Aorta (tissue), 5 donors: ENCODE measurements around the gene CMBL. TPM values are rescaled to one million over a fixed set of nuclear protein-coding genes. Genes with fewer than 3 reads are reported as not detected.
"Not testable (repeated sequence)": the region's sequence is repeated elsewhere in the genome, so short reads cannot be mapped to it uniquely, and the experiment has no call there.

Experiments
- ATAC-seq: fragments of 200-7000 bp; cut with Tn5 transposase; one replicate; pipeline ENCODE4 v1.9.1; 2022; ENCODE audit warnings: moderate library complexity; ENCODE audit not compliant: low FRiP score
- DNase-seq, 2 donors: peaks; one replicate each; pipeline ENCODE4 v3.0.0-alpha.2; 2020
- H3K27ac ChIP-seq, 2 donors: one replicate each; pipeline ENCODE4 v1.5.1; 2013; ENCODE audit warnings: low read length in 2 of 2, mild to moderate bottlenecking in 2 of 2, moderate library complexity in 2 of 2, control low read depth in 1 of 2, inconsistent platforms in 1 of 2, low read depth in 1 of 2
- H3K27me3 ChIP-seq, 2 donors: one replicate each; pipeline ENCODE4 v1.6.1; 2013; ENCODE audit warnings: control low read depth in 1 of 2, low read length in 1 of 2, mild to moderate bottlenecking in 1 of 2, moderate library complexity in 1 of 2; ENCODE audit not compliant: insufficient read depth in 2 of 2, control insufficient read depth in 1 of 2
- H3K36me3 ChIP-seq, 2 donors: one replicate each; pipeline ENCODE4 v1.6.1; 2013; ENCODE audit warnings: control low read depth in 1 of 2, low read length in 1 of 2, mild to moderate bottlenecking in 1 of 2; ENCODE audit not compliant: insufficient read depth in 2 of 2, control insufficient read depth in 1 of 2
- H3K4me1 ChIP-seq, 2 donors: one replicate each; pipeline ENCODE4 v1.6.1; 2013; ENCODE audit warnings: low read length in 2 of 2, control low read depth in 1 of 2, mild to moderate bottlenecking in 1 of 2, moderate library complexity in 1 of 2; ENCODE audit not compliant: insufficient read depth in 2 of 2, control insufficient read depth in 1 of 2
- H3K4me3 ChIP-seq, 2 donors: one replicate each; pipeline ENCODE4 v1.5.1; 2013; ENCODE audit warnings: low read length in 2 of 2, control low read depth in 1 of 2, mild to moderate bottlenecking in 1 of 2
- H3K9me3 ChIP-seq: one replicate; pipeline ENCODE4 v1.6.1; 2013; ENCODE audit warnings: mild to moderate bottlenecking, low read length; ENCODE audit not compliant: control insufficient read depth
- WGBS, 2 donors: extraction: QIAGEN DNeasy Blood & Tissue Kit; methylation state at CpG; one replicate each; pipeline ENCODE4 v1.1.7; 2013; 5-methylcytosine and 5-hydroxymethylcytosine counted together
- intact Hi-C, 2 donors: fragments of 100-400 bp; cut with DNase I; formaldehyde crosslinking; loops; one replicate each; pipeline versions ENCODE4 v1.14.2 to v1.15.0; 2022
- polyA plus RNA-seq, 2 donors: library from polyadenylated mRNA; stranded (reverse); fragments of 200-250 nt; gene quantifications; one replicate each; pipeline ENCODE4 v1.2.3, GENCODE V29; 2013
- total RNA-seq, 2 donors: library from RNA; stranded (reverse); fragmentation: NEBNext Ultra II Directional; extraction: Animal tissue kit (Norgen Biotek cat#: 25700); gene quantifications; one replicate each; pipeline ENCODE4 v1.2.1, GENCODE V29; 2021
- donor health status: healthy with polysubstance abuse.
- donor health status: Bipolar disorder and iron deficiency.
- donor health status: DM: no; HTN: no; CAD: no.
- donor health status: DM: no; HTN: no; CAD: no.
- donor health status: DM: yes; HTN: yes; CAD: no.

The CMBL gene
- total and polyA plus RNA-seq, 4 donors: 7.5 to 76.4 (median 19.8) TPM

DNA sequence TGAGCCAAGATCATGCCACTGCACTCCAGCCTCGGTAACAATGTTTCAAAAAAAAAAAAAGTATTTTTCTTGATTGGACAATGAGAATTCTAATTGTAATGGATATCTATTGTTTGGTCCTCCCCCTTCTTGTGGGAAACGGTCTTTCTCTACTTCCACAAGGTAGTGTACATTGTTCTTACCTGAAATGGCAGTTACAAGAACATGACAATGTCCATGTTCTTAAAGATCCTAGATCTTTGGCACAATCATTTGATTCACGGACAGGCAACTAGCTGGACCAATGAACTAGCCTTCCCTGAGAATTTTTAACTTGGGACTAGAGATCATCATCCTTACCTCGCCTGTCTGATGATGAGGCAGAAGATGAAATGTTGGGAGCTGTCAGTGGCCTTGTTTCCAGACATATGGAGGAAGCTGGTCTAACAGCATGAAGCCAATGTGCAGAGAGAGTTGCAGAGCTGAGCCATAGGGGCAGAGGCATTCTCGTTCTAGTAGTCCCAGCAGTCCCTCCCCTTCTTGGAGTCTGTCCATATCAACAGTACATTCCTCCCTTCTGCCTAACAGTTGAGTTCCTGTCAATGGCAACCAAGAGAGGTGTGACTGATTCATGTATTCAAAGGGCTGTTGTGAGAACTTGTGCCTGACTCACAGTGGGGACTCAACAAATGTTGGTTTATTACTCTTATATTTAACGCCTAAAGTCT is 43.6 kb upstream of the CMBL start:
- Histone ChIP-seq H3K27me3 (no peaks in the 10 kb centered on the region), H3K9me3 (no peaks in the 10 kb centered on the region), H3K36me3 (no peaks in the 10 kb centered on the region), H3K4me1 (peaks cover 0 to 2% of the 10 kb centered on the region in 2 donors), H3K4me3 (no peak overlapping the region), H3K27ac (peak overlapping the region in 1 of 2 donors; percentile 13)
- intact Hi-C loops: no loop called here
- 78 to 79% methylated on average over 6 of the region's 6 CpGs for WGBS, 2 donors
- no peak for DNase-seq
- ATAC-seq: no peak

DNA sequence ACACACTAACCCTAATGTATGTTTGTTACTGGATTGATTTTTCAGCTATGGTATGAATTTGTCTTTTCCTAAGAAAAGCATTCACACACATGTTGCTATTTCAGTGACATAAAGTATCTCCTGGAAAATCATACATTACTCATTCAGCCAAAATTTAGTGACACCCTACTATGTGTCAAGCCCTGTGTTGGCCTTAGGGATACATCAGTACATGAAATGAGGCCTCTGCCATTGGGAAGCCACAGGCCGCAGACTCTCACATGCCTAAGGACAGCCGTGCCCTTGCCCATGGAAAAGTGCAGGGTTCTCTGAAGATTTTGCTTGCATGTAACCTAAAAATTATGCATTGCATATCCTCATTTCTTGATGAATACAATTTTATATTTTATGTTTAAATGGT is 40.6 kb upstream of the CMBL start:
- DNase-seq (no peak), ATAC-seq (peak; percentile 48)
- Histone ChIP-seq H3K36me3 (no peaks in the 10 kb centered on the region), H3K9me3 (no peaks in the 10 kb centered on the region), H3K27me3 (no peaks in the 10 kb centered on the region), H3K4me3 (no peak overlapping the region), H3K27ac (no peak overlapping the region), H3K4me1 (peaks cover 0 to 2% of the 10 kb centered on the region in 2 donors)
- 91 to 92% methylated on average over 2 of the region's 2 CpGs for WGBS, 2 donors
- intact Hi-C loops: no loop called here

DNA sequence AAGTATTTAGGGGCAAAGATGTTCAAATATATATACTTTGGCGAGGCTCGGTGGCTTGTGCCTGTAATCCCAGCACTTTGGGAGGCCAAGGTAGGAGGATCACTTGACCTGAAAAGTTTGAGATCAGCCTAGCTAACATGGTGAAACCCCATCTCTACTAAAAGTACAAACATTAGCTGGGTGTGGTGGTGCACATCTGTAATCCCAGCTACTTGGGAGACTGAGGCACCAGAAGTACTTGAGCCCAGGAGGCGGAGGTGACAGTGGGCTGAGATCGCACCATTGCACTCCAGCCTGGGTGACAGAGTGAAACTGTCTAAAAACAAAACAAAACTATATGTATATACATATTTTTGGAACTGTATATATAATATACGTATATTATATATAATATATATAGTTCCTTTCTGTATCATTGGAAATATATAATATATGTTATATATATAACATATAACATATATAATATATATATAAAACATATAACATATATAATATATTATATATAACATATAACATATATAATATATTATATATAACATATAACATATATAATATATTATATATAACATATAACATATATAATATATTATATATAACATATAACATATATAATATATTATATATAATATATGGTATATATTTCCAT is 36.9 kb upstream of the CMBL start:
- intact Hi-C loops, H3K27ac ChIP-seq, DNase-seq, H3K4me1 ChIP-seq, H3K36me3 ChIP-seq, ATAC-seq, H3K9me3 ChIP-seq, H3K27me3 ChIP-seq, H3K4me3 ChIP-seq: not testable (repeated sequence)
- 95 to 98% methylated on average over 5 of the region's 5 CpGs for WGBS, 2 donors

DNA sequence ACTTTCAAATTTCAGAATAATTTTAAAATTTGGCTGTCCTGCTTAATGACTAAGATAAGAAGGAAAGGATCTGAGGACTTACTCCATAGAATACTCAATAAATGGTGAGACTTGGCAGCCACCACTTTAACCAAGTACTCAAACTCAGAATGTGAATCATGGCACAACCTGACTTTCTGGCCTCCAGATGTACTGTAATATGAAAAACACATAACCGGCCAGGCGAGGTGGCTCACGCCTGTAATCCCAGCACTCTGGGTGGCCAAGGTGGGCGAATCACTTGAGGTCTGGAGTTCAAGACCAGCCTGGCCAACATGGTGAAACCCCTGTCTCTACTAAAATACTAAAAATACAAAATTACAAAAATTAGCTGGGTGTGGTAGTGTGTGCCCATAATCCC is 35.8 kb upstream of the CMBL start:
- no peaks in the 10 kb centered on the region for H3K9me3 ChIP-seq
- H3K27ac ChIP-seq: no peak overlapping the region
- intact Hi-C loops: no loop called here
- H3K27me3 ChIP-seq: no peaks in the 10 kb centered on the region
- 50 to 53% methylated on average over 4 of the region's 4 CpGs for WGBS, 2 donors
- no peaks in the 10 kb centered on the region for H3K4me1 ChIP-seq
- peak; percentile 11 for ATAC-seq
- DNase-seq: no peak
- no peaks in the 10 kb centered on the region for H3K36me3 ChIP-seq
- H3K4me3 ChIP-seq: no peak overlapping the region

DNA sequence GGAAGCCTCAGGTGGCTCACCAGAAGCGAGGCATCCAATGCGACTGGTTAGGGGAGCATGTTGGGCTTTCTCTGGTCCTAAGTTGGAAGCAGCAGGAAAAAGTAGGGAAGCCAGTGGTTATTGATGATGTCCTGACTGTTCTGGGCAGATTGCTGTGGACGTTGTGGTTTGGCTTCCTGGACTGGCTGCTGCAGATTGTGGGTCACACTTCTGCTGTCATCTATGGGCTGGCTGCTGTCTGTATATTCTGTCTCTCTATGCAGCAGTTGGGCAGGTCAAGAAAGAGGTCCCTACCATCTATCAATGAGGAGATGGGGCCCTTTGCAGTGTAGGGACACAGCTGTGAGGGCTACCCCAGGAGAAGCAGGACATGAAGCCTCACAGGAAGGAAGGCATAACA is 32.3 kb upstream of the CMBL start:
- DNase-seq (no peak), ATAC-seq (no peak)
- no peaks in the 10 kb centered on the region for H3K4me1 ChIP-seq
- intact Hi-C loops: no loop called here
- no peak overlapping the region for H3K27ac ChIP-seq
- 88 to 92% methylated on average over 3 of the region's 3 CpGs for WGBS, 2 donors
- no peaks in the 10 kb centered on the region for H3K27me3 ChIP-seq
- no peaks in the 10 kb centered on the region for H3K36me3 ChIP-seq
- H3K4me3 ChIP-seq: no peak overlapping the region
- H3K9me3 ChIP-seq: no peaks in the 10 kb centered on the region

DNA sequence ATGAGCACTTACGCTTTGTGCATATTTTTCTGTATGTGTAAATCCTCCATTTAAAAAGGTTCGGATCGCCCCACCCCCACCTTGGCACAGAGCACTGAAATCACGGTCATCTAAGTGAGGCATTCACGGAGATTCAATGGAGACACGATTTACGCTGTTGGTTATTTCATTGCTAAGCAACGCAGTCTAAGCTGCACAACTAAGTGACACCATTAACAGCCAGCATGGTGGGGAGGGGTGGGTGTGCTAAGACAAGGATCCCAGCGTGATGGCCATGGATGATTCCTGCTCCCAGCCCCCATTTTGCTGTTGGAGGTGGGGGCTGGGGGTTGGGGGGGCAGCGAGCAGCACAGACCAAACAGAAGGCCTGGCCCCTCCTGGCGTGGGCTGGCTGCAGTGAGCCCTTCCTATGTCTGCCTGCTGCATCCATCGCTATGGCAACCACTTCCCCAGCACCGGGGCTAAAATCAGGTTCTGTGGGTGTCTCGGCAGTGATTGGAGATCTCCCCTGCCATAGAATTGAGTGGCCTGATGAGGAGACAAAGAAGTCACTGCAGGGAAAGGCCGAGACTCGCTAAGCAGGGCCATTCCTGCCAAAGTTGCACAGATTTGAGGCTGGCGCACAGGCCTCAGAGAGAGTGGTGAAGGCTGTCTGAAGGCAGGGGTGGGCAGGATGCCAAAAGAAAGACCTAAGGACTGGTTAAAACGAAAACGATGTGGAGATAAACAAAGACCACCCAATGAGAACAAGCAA is 31.5 kb upstream of the CMBL start:
- ATAC-seq (no peak), DNase-seq (no peak)
- no peaks in the 10 kb centered on the region for H3K27me3 ChIP-seq
- no peaks in the 10 kb centered on the region for H3K4me1 ChIP-seq
- H3K4me3 ChIP-seq: no peak overlapping the region
- no peak overlapping the region for H3K27ac ChIP-seq
- intact Hi-C loops: no loop called here
- no peaks in the 10 kb centered on the region for H3K36me3 ChIP-seq
- 67 to 68% methylated on average over 19 of the region's 19 CpGs for WGBS, 2 donors
- H3K9me3 ChIP-seq: no peaks in the 10 kb centered on the region

DNA sequence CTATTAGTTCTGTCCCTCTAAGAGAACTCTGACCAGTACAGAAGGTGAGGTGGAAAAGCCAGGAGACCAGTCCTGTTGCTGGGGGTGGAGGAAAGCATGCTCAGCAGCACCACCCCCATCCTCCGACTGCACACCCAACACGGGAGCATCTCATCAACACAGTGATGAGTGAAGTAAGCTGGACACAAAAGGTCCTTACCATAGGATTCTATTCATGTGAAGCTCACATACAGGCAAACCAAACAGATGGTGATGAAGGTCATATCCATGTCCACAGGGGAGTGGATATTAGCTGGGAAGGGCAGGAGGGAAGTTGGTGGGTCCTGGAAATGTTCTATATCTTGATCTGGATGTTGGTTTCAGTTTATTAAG is 31.0 kb upstream of the CMBL start:
- Histone ChIP-seq H3K9me3 (no peaks in the 10 kb centered on the region), H3K36me3 (no peaks in the 10 kb centered on the region), H3K4me1 (no peaks in the 10 kb centered on the region), H3K27ac (no peak overlapping the region), H3K27me3 (no peaks in the 10 kb centered on the region), H3K4me3 (no peak overlapping the region)
- DNase-seq: no peak
- WGBS, 2 donors: 89 to 90% methylated on average over 2 of the region's 2 CpGs
- ATAC-seq: no peak
- intact Hi-C loops: no loop called here

DNA sequence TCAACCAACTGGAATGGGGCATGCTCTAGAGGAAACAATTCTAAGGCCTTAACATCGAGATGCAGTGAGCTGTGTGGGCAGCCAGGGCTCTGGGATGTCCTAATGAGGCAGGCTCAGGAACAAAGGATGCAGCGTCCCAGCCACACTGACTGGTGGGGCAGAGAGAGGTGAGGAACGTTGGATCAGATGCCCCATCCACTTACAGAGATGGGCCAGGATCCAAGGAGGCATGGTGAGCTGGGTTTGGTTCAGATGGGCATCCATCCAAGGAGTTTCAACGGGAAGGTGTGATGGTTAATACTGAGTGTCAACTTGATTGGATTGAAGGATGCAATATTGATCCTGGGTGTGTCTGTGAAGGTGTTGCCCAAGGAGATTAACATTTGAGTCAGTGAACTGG is 30.3 kb upstream of the CMBL start:
- intact Hi-C loops: no loop called here
- ATAC-seq (no peak), DNase-seq (no peak)
- Histone ChIP-seq H3K27ac (no peak overlapping the region), H3K36me3 (no peaks in the 10 kb centered on the region), H3K4me1 (no peaks in the 10 kb centered on the region), H3K27me3 (no peaks in the 10 kb centered on the region), H3K9me3 (no peaks in the 10 kb centered on the region), H3K4me3 (no peak overlapping the region)
- 79 to 80% methylated on average over 4 of the region's 4 CpGs for WGBS, 2 donors

DNA sequence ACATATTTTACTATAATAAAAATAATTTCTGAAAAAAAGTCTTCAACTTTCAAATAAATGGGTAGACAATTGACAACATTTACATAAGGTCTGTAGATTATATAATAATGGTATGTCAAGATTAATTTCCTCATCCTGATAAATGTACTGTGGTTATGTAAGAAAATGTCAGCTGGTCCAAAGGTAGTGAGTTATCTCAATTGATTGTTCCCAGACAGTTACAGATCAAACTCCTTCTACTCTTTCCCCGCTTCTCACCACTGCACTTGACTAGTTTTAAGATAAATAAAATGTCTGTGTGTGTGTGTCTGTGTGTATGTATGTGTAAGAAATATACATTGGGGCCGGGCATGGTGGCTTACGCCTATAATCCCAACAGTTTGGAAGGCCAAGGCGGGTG is 29.4 kb upstream of the CMBL start:
- ATAC-seq: no peak
- no peak overlapping the region for H3K27ac ChIP-seq
- DNase-seq: no peak
- no peaks in the 10 kb centered on the region for H3K27me3 ChIP-seq
- H3K36me3 ChIP-seq: no peaks in the 10 kb centered on the region
- intact Hi-C loops: no loop called here
- H3K9me3 ChIP-seq: no peaks in the 10 kb centered on the region
- H3K4me1 ChIP-seq: no peaks in the 10 kb centered on the region
- 95 to 99% methylated on average over 4 of the region's 4 CpGs for WGBS, 2 donors
- no peak overlapping the region for H3K4me3 ChIP-seq
